ENCODE results near the gene TBCK. TPM values are rescaled to one million over a fixed set of nuclear protein-coding genes. Genes with fewer than 3 reads are reported as not detected.

The TBCK gene
- total and polyA plus RNA-seq, 2 of the 8 experiments (the other 6 are each of a cell fraction or from before 2014, with no cell fraction given), result 10.2 to 18.7 TPM

- no peaks in the 10 kb centered on the region for H3K27me3 ChIP-seq (replicated peaks in 1 of 4; ENCODE audit: control insufficient read depth in 3 of 4, extremely low read depth in 1 of 4, insufficient read depth in 3 of 4, low read length in 3 of 4)
- H2BK20ac ChIP-seq (ENCODE audit: low read length), result no peak overlapping the region
- H2AK5ac ChIP-seq (ENCODE audit: low read depth, low read length), result no peak overlapping the region
- no peaks in the 10 kb centered on the region for H3K79me1 ChIP-seq (ENCODE audit: low read depth, low read length)
- no peak overlapping the region for H3K4me2 ChIP-seq (ENCODE audit: insufficient read depth in 1 of 2, low read depth in 2 of 2, low read length in 2 of 2)
- H4K8ac ChIP-seq (ENCODE audit: extremely low read depth, insufficient read depth, low read length), result no peak overlapping the region
- no peak overlapping the region for H3K23ac ChIP-seq (ENCODE audit: insufficient read length)
- H2BK15ac ChIP-seq (ENCODE audit: low read length), result no peak overlapping the region
- H3K79me2 ChIP-seq (ENCODE audit: control insufficient read depth in 1 of 2, insufficient read depth in 2 of 2, low read length in 2 of 2), result no peaks in the 10 kb centered on the region; a peak in 1 of 4 replicates
- H2AFZ ChIP-seq (ENCODE audit: low read length), result no peak overlapping the region
- no peak overlapping the region for H2BK120ac ChIP-seq (replicated peaks; ENCODE audit: low read depth, low read length)
- H3K4me1 ChIP-seq (replicated peaks in 1 of 4; ENCODE audit: control insufficient read depth in 3 of 4, insufficient read depth in 4 of 4, low read length in 3 of 4), result peaks cover 0 to 8% (median 5%) of the 10 kb centered on the region in 4 experiments; a peak in 3 of 7 replicates
- no peaks in the 10 kb centered on the region for H4K20me1 ChIP-seq (replicated peaks in 1 of 2; ENCODE audit: control insufficient read depth in 1 of 2, insufficient read depth in 2 of 2, low read length in 2 of 2)
- no peak overlapping the region for H3K4ac ChIP-seq (replicated peaks; ENCODE audit: insufficient read length, low read depth, low read length)
- H3K18ac ChIP-seq (ENCODE audit: extremely low read depth, low read length), result no peak overlapping the region
- H3K56ac ChIP-seq (replicated peaks; ENCODE audit: insufficient read length, low read depth, low read length), result no peak overlapping the region
- peaks cover 2% of the 10 kb centered on the region; the same call in 1 of the 2 replicates for H3K23me2 ChIP-seq (ENCODE audit: low read depth, low read length)
- H3K9ac ChIP-seq (replicated peaks in 1 of 4; ENCODE audit: extremely low read depth in 1 of 4, low read depth in 3 of 4, low read length in 3 of 4), result no peak overlapping the region
- ChIA-PET CTCF (ENCODE audit: partially characterized antibody) (interaction anchor here (1.1 kb wide), 1 partner anchor 27 kb away, joined by 3 read pairs; no protein-coding TSS in a partner anchor), POLR2A (ENCODE audit: partially characterized antibody) (interaction anchor here (3.4 kb wide), 1 partner anchor 16 kb away, joined by 13 read pairs; the partner anchor contains the start of genes AIMP1 and TBCK)
- no peak overlapping the region for H2BK12ac ChIP-seq (ENCODE audit: low read depth, low read length)
- no peaks in the 10 kb centered on the region for H3K9me3 ChIP-seq (ENCODE audit: insufficient read depth in 2 of 2, low read depth in 1 of 2, low read length in 1 of 2)
- H2BK5ac ChIP-seq (ENCODE audit: low read depth, low read length), result no peak overlapping the region
- H4K91ac ChIP-seq (replicated peaks; ENCODE audit: insufficient read length, low read length), result no peak overlapping the region
- no peak for TF ChIP-seq ATF3 (IDR thresholded peaks at IDR 0.05; ENCODE audit: insufficient read depth, low read depth, low read length)
- no peak for TF ChIP-seq POLR2A (IDR thresholded peaks at IDR 0.05; ENCODE audit: control extremely low read depth in 1 of 2, low read depth in 2 of 2, low read length in 2 of 2)
- no peak for TF ChIP-seq RNF2 (IDR thresholded peaks at IDR 0.05; ENCODE audit: borderline replicate concordance, low read depth, low read length, missing control alignments, poor library complexity, severe bottlenecking)
- TF ChIP-seq SP4 (IDR thresholded peaks at IDR 0.05; ENCODE audit: low read length), result no peak
- TF ChIP-seq KDM1A (IDR thresholded peaks at IDR 0.05; ENCODE audit: borderline replicate concordance, low read length), result no peak
- no peak for TF ChIP-seq CBX5 (IDR thresholded peaks at IDR 0.05; ENCODE audit: low read depth, low read length)
- no peak for TF ChIP-seq E2F6 (IDR thresholded peaks at IDR 0.05)
- TF ChIP-seq SUZ12 (IDR thresholded peaks at IDR 0.05; ENCODE audit: low read length), result no peak
- no peak for TF ChIP-seq MAX (IDR thresholded peaks at IDR 0.05)
- TF ChIP-seq JUN (IDR thresholded peaks at IDR 0.05; ENCODE audit: low read depth, low read length), result no peak
- no peak for TF ChIP-seq RAD21 (IDR thresholded peaks at IDR 0.05 in 1 of 2, conservative IDR thresholded peaks at IDR 0.05 in 1 of 2; ENCODE audit: low read depth in 2 of 2, low read length in 2 of 2)
- TF ChIP-seq ZNF274 (IDR thresholded peaks at IDR 0.05; ENCODE audit: borderline replicate concordance, extremely low read depth, low read length), result no peak
- WGBS, 2 experiments (ENCODE audit: extremely low coverage in 1 of 2, insufficient coverage in 1 of 2, insufficient read length in 1 of 2, insufficient replicate concordance in 2 of 2, low coverage in 1 of 2, low lambda C conversion rate in 2 of 2, missing lambda C conversion rate in 1 of 2), result 89% methylated on average over 4 of the region's 4 CpGs; no CpG with 5 or more reads in 1 of the 2 experiments
- no peak overlapping the region for H3K14ac ChIP-seq (ENCODE audit: insufficient read length)
- H3K36me3 ChIP-seq (ENCODE audit: control insufficient read depth in 2 of 4, insufficient read depth in 4 of 4, low read length in 3 of 4), result peaks cover 0 to 6% (median under 1%) of the 10 kb centered on the region in 4 experiments; a peak in 4 of 8 replicates
- FAIRE-seq (no peak), DNase-seq (ENCODE audit: low read depth in 1 of 2, low spot score in 2 of 2) (no peak)
- no peak overlapping the region for H3K27ac ChIP-seq (ENCODE audit: low read depth, low read length)
- no peak overlapping the region for H4K5ac ChIP-seq (ENCODE audit: insufficient read length, low read depth, low read length)
- H3K4me3 ChIP-seq (ENCODE audit: extremely low read depth in 1 of 4, insufficient read depth in 2 of 4, low read depth in 3 of 4, low read length in 4 of 4), result no peak overlapping the region
Observed at GRCh38 chr4:106299977-106300376, 16.0 kb downstream of the TBCK start.
